ENCODE measurements around the gene NUMB. TPM values are rescaled to one million over a fixed set of nuclear protein-coding genes. Genes with fewer than 3 reads are reported as not detected.

Gene NUMB
- total and polyA plus RNA-seq, 2 of the 13 experiments (the other 11 are each of a cell fraction or from before 2014, with no cell fraction given) = 20.3 to 71.1 TPM

- no peak for DNase-seq (ENCODE audit: low spot score)
- Histone ChIP-seq H3K4me1 (ENCODE audit: insufficient read depth, low read length) (peaks cover 39% of the 10 kb centered on the region), H4K20me1 (ENCODE audit: insufficient read depth, low read length) (no peaks in the 10 kb centered on the region), H3K9ac (ENCODE audit: insufficient read depth, low read depth, low read length) (no peak overlapping the region), H3K79me2 (ENCODE audit: insufficient read depth, low read length) (no peaks in the 10 kb centered on the region), H3K4me2 (ENCODE audit: low read depth, low read length) (no peak overlapping the region), H2AFZ (ENCODE audit: low read length) (no peak overlapping the region), H3K36me3 (replicated peaks in 1 of 2; ENCODE audit: control insufficient read depth in 1 of 2, insufficient read depth in 2 of 2, low read length in 2 of 2) (no peaks in the 10 kb centered on the region), H3K27ac (ENCODE audit: extremely low read length, insufficient read depth, low read length) (no peak overlapping the region), H3K4me3 (replicated peaks in 1 of 3; ENCODE audit: insufficient read depth in 1 of 3, low read depth in 2 of 3, low read length in 3 of 3) (no peak overlapping the region), H3K9me3 (ENCODE audit: low read length) (no peaks in the 10 kb centered on the region), H3K27me3 (ENCODE audit: control insufficient read depth in 1 of 2, insufficient read depth in 2 of 2, low read length in 2 of 2) (peaks cover 10 to 56% of the 10 kb centered on the region in 2 experiments; a peak in 4 of 5 replicates)
- no TSS peak for BruUV-seq (replicated peaks)
- intact Hi-C loops (cut with micrococcal nuclease; ENCODE audit: unreplicated experiment) = loop anchor here (10.0 kb wide), 1 partner anchor 51 kb away; no protein-coding TSS in a partner anchor
- no peak for ATAC-seq
- 39% methylated on average over 8 of the region's 10 CpGs for WGBS (ENCODE audit: low lambda C conversion rate)
- ChIA-PET POLR2A (interaction anchor here (1.7 to 2.2 kb wide), 3 partner anchors 229 to 239 kb away, joined by 5 to 14 read pairs (median 7); no protein-coding TSS in a partner anchor), CTCF (ENCODE audit: low intra/inter-chr PET ratio, low total read pairs) (no interaction called here)
- FAIRE-seq = no peak
- peak; percentile 89 to 91 for TF ChIP-seq MAFK (conservative IDR thresholded peaks at IDR 0.05 in 1 of 2, IDR thresholded peaks at IDR 0.05 in 1 of 2; ENCODE audit: low read length in 2 of 2)
- no peak for TF ChIP-seq ZNF777 (CRISPR knock-in tag; IDR thresholded peaks at IDR 0.05)
- TF ChIP-seq FOXO1 (CRISPR knock-in tag; IDR thresholded peaks at IDR 0.05) = no peak
- TF ChIP-seq MAFF (IDR thresholded peaks at IDR 0.05; ENCODE audit: low read depth, low read length) = peak; percentile 81
- in situ Hi-C loops (cut with HindIII; ENCODE audit: extremely low pct_ligation_motif_present, low pct_unique_long_range_greater_than_20kb) = loop anchor here (5.0 kb wide), 2 partner anchors 34 to 239 kb away; no protein-coding TSS in a partner anchor
These were observed 224.8 kb downstream of the NUMB start for GRCh38 chr14:73233564-73233963.

- no peak overlapping the region for H2AFZ ChIP-seq (ENCODE audit: low read length)
- H3K9me3 ChIP-seq (ENCODE audit: low read length) = no peaks in the 10 kb centered on the region
- POLR2A ChIA-PET = interaction anchor here (1.0 to 2.2 kb wide), 6 partner anchors 8 to 240 kb away, joined by 3 to 14 read pairs (median 5); partner anchors contain the start of gene RBM25
- FAIRE-seq (no peak), DNase-seq (ENCODE audit: low spot score) (no peak), ATAC-seq (peak; percentile 31)
- no peak overlapping the region for H3K4me3 ChIP-seq (replicated peaks in 1 of 3; ENCODE audit: insufficient read depth in 1 of 3, low read depth in 2 of 3, low read length in 3 of 3)
- intact Hi-C loops (cut with micrococcal nuclease; ENCODE audit: unreplicated experiment) = loop anchor here (10.0 kb wide), 1 partner anchor 52 kb away; no protein-coding TSS in a partner anchor
- CTCF ChIA-PET (ENCODE audit: low intra/inter-chr PET ratio, low total read pairs) = no interaction called here
- no peaks in the 10 kb centered on the region for H4K20me1 ChIP-seq (ENCODE audit: insufficient read depth, low read length)
- 28% methylated on average over 8 of the region's 8 CpGs for WGBS (ENCODE audit: low lambda C conversion rate)
- H3K4me1 ChIP-seq (ENCODE audit: insufficient read depth, low read length) = peaks cover 42% of the 10 kb centered on the region
- TF ChIP-seq ATF7 (IDR thresholded peaks at IDR 0.05) (peak; percentile 93), ATF7 (CRISPR knock-in tag; IDR thresholded peaks at IDR 0.05) (no peak), SMYD3 (CRISPR knock-in tag; IDR thresholded peaks at IDR 0.05) (no peak), CREB1 (IDR thresholded peaks at IDR 0.05) (peak; percentile 95), CREB1 (CRISPR knock-in tag; IDR thresholded peaks at IDR 0.05) (no peak)
- no peaks in the 10 kb centered on the region for H3K36me3 ChIP-seq (replicated peaks in 1 of 2; ENCODE audit: control insufficient read depth in 1 of 2, insufficient read depth in 2 of 2, low read length in 2 of 2)
- H3K27me3 ChIP-seq (ENCODE audit: control insufficient read depth in 1 of 2, insufficient read depth in 2 of 2, low read length in 2 of 2) = peaks cover 9 to 50% of the 10 kb centered on the region in 2 experiments; a peak in 4 of 5 replicates
- no peak overlapping the region for H3K27ac ChIP-seq (ENCODE audit: extremely low read length, insufficient read depth, low read length)
- no TSS peak for BruUV-seq (replicated peaks)
- in situ Hi-C loops (cut with HindIII; ENCODE audit: extremely low pct_ligation_motif_present, low pct_unique_long_range_greater_than_20kb) = loop anchor here (5.0 kb wide), 2 partner anchors 34 to 239 kb away; no protein-coding TSS in a partner anchor
- H3K9ac ChIP-seq (ENCODE audit: insufficient read depth, low read depth, low read length) = no peak overlapping the region
- H3K79me2 ChIP-seq (ENCODE audit: insufficient read depth, low read length) = no peaks in the 10 kb centered on the region
- peak overlapping the region; percentile 89 for H3K4me2 ChIP-seq (ENCODE audit: low read depth, low read length)
These were observed 225.4 kb downstream of the NUMB start for GRCh38 chr14:73232984-73233383.
